ENCODE data around the gene ALG3.
"Not testable (repeated sequence)": the region's sequence is repeated elsewhere in the genome, so short reads cannot be mapped to it uniquely, and the experiment has no call there.

The ALG3 gene

DNA sequence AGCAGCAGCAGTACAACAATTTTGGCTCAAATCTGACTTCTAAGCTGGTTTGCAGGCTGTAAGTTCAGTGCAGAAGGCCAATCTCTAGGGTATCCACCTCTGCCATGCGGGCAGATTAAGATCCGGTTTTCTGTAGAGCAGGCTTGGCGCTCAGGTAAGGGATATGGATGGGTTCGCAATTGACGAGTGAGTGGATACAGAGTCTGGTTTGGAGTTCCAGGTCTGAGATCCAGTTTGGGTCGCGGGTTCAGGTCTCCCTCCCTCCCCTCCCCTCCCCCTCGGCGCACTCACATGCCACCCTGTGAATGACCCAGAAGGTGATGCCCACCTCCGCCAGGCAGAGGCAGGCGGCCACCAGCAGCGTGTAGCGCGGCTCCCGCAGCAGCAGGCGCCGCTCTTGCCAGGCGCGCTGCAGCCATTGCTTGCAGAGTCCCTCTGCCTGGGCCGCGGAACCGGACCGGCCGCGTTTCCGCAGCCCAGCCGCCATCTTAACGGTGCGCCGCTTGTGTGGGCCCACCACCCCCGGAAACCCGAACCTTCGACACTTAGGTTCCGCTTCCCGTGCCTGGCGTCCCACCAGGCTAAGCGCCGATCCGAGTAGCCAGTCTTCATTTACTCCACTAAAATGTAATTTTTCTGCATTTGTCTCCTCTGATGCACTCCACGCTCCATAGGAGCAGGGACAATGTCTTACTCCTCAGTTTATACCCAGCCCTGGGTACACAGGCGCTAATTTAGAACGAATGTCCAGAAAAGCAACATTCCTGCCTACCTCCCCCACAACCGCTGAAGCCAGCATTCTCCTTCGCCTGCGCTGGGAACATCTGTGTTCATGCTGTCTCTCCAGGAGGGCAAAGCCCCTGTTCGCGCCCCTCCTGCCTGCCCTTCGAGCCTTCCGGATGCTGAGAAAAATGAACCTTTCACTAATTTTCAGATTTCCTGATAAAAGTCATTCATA lies at the start of gene ALG3:
Gene ALG3 (minus strand): TSS at position 509 of the 958 bp plus-strand sequence. CDS start 22 bp downstream, at position 487.
- FAIRE-seq, result no peak

DNA sequence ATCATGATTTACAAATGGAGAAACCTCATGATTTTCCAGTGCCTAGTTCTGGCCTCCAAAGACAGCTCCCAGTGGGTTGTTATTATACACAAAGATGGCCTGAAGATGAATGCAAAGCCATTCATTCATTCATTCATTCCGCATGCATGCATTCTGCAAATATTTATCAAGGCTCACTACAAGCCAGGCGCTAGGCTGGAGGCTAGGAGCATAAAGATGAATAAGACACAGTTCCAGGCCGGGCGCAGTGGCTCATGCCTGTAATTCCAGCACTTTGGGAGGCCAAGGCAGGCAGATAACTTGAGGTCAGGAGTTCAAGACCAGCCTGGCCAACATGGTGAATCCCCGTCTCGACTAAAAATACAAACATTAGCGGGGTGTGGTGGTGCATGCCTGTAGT lies 47.9 kb upstream of the ALG3 start:
- no peak for FAIRE-seq

DNA sequence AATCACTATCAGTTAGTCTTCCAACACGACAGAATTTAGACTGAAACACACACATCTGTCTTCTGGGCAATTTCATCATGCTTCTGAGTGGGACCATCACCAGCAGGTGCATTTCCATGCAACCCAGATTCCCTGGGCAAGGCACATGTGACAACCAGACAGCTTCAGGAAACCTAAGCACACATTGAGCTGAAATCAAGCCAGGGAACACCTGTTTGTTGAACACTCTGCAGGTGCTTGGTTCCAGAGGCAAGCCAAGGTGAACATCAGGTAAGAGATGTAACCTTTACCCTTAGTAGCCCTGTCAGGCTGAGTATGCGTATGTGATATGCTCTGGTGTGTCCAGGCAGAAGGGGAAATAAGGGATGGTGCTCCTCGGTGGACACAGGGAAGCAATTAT lies 47.0 kb upstream of the ALG3 start:
- no peak for FAIRE-seq

DNA sequence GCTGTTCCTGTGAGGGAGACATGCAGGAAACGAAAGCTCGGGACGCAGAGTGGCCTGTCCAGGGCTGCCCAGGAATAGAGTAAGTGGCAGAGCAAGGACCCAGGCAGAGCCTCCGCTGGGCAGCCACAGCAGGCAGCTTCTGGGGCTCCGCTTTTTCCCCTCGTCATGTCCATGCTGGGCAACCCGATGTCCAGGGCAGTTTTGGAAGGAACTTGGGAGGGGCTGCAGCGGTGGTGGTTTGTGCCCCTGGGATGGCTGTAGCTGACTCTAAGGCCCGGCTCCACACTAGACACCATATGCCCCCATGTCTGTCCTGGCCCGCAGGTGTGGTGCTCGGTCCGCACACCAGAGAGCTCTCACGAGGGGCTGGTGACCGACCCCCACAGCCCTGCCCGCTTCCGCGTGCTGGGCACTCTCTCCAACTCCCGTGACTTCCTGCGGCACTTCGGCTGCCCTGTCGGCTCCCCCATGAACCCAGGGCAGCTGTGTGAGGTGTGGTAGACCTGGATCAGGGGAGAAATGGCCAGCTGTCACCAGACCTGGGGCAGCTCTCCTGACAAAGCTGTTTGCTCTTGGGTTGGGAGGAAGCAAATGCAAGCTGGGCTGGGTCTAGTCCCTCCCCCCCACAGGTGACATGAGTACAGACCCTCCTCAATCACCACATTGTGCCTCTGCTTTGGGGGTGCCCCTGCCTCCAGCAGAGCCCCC lies 43.1 kb upstream of the ALG3 start:
- FAIRE-seq, result no peak

DNA sequence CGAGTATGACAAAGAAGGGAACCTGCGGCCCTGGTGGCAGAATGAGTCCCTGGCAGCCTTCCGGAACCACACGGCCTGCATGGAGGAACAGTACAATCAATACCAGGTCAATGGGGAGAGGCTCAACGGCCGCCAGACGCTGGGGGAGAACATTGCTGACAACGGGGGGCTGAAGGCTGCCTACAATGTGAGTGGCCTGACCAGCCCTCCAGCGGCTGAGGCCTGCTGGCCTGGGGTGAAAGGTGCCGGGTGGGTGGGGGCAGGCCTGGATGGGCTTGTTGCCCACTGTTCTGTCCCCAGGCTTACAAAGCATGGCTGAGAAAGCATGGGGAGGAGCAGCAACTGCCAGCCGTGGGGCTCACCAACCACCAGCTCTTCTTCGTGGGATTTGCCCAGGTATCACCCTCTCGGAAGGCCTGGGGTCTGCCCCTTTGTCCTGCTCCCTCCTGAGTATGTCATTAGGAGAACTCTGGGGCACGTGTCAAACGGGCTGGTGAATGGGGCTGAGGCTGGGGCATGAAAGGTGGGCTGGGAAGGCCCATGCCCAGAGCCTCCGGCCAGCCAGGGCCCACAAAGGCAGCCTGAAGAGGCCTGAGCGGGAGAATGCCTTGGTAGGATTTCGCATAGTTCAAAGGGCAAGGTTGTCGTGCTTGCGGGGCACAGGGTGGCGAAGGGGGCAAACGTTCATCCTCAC lies 42.4 kb upstream of the ALG3 start:
- FAIRE-seq, result no peak

DNA sequence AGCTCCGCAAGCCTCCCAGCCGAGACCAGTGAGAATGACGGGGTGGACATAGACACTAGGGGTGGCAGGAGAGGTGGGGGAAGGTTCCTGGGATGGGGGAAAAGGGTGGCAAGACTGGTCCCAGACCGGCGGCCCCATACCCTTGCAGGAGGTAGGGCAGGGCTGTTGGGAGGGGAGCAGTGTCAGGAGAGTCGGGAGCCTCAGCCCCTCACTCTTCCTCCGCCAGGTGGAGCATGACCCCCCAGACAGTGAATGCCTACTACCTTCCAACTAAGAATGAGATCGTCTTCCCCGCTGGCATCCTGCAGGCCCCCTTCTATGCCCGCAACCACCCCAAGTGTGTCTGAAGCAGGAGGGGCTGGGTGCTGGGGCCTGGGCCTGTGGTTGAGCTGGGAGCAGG lies 41.6 kb upstream of the ALG3 start:
- FAIRE-seq, result no peak

DNA sequence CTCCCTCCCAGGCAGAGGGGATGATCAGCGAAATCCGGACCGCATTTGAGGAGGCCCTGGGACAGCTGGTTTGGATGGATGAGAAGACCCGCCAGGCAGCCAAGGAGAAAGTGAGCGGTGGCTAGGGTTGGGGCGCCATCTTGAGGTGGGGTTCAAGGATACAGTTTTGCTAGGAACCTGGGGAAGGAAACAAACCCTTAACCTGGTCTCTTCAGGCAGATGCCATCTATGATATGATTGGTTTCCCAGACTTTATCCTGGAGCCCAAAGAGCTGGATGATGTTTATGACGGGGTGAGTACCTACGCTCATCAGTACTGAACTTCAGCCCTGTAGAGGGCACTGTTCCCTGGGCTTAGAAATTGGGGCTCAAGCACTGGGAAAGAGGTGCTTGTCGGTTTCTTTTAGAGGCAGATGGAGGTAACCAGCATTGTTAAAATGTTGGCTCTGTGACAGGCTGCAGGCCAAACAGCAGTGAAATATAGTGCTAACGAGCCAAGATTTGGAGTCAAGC lies 40.7 kb upstream of the ALG3 start:
- FAIRE-seq, result no peak

DNA sequence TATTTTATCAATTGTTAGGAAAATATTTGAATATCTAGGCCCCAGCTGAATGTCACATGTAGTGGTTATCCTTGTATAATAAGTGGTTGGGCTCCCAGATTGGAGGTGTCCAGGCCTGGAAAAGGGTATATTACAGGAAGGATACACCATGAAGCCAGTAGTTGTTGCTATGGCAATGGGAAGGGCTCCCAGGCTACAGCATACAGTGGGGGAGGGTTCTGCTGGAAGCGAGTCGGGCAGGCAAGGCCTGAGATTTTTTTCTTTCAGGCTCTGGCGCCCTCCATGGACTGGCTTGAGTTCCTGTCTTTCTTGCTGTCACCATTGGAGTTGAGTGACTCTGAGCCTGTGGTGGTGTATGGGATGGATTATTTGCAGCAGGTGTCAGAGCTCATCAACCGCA lies 35.9 kb upstream of the ALG3 start:
- FAIRE-seq, result no peak

DNA sequence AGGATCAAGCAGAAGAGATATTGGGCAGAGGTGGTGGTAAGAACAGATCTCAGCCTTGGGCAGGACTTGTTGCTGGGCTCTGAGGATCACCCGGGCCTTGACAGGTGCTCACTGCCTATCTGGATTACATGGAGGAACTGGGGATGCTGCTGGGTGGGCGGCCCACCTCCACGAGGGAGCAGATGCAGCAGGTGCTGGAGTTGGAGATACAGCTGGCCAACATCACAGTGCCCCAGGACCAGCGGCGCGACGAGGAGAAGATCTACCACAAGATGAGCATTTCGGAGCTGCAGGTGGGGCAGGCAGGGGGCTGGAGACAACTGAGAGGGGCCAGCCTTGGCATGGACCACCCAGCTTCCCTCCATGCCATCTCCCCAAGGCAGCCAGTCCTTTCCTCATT lies 34.9 kb upstream of the ALG3 start:
- no peak for FAIRE-seq

DNA sequence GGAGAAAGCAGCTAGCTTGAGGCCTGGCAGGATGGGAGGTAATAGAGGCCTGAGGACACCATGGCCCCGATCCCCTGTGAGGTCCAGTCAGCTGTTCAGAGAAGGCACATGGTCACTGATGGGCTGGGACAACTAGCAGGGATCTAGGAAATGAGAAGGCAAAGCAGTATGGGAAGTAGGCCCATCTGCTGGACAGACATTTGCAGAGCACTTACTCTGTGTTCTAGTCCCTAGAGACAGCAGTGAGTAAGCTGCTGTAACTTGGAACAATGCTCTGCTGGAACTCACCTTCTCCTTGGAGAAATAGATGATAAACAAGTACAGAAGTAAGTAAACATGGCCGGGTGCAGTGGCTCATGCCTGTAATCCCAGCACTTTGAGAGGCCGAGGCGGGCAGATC lies 34.2 kb upstream of the ALG3 start:
- no peak for FAIRE-seq

DNA sequence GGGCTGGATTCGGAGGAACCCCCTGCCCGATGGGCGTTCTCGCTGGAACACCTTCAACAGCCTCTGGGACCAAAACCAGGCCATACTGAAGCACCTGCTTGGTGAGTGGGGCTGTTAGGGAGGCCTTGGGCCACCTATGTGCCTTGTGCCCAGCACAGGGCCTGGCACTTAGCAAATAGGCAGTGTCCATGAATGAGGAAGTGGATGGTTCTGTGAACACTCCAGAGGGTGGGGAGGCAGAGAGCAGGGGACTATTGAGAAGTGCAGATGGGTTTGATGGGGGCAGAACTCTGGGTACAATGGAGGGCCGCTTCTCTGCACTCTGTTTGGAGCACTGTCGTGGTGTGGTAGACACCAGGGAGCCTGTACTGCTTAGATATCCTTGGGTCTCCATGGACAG lies 28.6 kb upstream of the ALG3 start:
- no peak for FAIRE-seq

DNA sequence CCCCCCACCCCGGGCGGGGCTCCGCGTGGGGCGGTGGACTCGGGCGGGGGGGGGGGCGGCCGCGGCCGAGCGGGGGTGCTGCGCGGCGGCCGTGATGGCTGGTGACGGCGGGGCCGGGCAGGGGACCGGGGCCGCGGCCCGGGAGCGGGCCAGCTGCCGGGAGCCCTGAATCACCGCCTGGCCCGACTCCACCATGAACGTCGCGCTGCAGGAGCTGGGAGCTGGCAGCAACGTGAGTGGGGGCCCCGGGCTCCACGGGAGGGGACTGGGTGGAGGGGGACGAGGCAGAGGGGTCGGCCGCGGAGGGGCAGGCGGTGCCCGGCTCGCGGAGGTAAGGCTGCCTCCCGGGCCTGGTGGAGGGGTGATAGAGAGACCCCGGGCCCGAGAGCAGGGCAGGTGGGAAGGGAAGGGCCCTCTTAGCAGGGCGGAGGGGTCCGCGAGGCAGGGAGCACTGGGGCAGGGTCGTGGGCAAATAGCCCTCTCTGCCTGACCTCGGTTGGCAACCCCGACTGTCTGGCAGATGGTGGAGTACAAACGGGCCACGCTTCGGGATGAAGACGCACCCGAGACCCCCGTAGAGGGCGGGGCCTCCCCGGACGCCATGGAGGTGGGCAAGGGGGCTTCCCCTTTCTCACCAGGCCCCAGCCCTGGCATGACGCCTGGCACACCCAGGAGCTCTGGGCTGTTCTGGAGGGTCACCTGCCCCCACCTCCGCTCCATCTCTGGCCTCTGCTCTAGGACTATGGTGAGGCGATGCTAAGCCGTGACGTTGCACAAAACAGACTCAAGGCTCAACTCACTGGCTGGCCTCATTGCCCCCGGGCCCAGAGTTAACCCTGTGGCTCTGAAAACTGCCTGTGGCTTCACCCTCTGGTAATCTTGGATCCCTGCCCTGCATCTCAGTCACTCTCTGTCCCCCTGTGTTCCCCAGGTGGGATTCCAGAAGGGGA lies 27.5 kb upstream of the ALG3 start, which contains the start of gene ECE2:
Gene ECE2 (plus strand): TSS at position 62 of the 950 bp plus-strand sequence. CDS start 132 bp downstream, at position 194.
- FAIRE-seq, result no peak

DNA sequence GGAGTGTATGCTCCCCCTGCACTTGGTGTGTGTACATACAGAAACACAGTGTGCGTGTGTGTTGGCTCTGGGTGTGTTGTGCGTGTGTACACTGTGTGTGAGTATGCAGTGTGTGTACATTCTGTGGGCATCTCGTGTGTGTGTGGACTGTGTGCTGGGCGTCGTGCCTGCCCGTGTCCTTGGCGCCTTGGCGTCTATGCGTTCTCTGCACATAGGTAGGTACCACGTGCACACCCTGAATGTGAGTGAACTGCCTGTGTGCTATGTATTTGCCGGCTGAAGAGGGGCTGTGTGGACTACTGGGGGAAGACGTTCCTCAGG lies 26.6 kb upstream of the ALG3 start:
- FAIRE-seq, result no peak

DNA sequence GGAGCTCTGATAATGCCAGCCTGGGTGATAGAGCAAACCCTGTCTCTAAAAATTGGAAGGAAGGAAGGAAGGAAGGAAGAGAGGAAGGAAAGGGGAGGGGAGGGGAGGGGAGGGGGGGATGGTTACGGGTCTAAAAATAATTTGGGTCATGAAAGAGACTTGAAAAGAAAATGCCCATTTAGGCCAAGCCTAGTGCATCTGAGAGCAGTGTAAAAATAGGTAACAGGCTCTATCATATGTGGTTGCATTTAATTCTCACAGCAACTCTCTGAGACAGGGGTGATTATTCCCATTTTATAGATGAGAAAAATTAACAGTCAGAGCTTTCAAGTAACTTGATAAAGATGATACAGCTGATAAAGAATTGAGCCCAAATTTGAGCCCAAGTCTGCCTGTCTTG lies 23.5 kb upstream of the ALG3 start:
- no peak for FAIRE-seq

DNA sequence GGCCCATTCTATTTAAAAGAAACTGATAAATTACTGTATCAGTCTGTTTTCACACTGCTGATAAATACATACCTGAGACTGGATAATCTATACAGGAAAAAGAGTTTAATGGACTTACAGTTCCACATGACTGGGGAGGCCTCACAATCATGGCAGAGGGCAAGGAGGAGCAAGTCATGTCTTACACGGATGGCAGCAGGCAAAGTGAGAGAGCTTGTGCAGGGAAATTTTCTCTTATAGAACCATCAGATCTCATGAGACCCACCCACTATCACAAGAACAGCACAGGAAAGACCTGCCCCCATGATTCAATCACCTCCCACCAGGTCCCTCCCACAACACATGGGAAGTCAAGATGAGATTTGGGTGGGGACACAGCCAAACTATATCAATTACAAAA lies 18.5 kb upstream of the ALG3 start:
- FAIRE-seq, result not testable (repeated sequence)

DNA sequence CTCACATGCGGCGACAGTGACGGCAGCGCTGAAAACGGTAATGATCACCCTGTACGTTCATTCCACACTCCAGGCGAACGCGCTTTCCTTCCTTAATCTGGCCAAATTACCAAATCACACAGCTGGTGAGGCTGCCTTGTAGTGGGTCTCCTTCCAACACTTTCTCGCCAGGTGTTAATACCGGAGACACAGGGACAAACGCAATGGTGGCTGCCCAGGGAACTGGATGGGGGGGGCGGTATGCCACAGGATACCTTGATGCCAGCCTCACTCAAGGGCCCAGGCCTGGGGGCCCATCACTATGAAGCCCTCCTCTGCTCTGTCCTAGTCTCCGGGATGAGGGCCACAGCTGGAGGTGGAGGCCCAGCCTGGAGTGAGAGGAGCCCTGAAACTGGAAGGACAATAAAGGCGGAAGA lies 14.0 kb upstream of the ALG3 start:
- FAIRE-seq, result no peak

DNA sequence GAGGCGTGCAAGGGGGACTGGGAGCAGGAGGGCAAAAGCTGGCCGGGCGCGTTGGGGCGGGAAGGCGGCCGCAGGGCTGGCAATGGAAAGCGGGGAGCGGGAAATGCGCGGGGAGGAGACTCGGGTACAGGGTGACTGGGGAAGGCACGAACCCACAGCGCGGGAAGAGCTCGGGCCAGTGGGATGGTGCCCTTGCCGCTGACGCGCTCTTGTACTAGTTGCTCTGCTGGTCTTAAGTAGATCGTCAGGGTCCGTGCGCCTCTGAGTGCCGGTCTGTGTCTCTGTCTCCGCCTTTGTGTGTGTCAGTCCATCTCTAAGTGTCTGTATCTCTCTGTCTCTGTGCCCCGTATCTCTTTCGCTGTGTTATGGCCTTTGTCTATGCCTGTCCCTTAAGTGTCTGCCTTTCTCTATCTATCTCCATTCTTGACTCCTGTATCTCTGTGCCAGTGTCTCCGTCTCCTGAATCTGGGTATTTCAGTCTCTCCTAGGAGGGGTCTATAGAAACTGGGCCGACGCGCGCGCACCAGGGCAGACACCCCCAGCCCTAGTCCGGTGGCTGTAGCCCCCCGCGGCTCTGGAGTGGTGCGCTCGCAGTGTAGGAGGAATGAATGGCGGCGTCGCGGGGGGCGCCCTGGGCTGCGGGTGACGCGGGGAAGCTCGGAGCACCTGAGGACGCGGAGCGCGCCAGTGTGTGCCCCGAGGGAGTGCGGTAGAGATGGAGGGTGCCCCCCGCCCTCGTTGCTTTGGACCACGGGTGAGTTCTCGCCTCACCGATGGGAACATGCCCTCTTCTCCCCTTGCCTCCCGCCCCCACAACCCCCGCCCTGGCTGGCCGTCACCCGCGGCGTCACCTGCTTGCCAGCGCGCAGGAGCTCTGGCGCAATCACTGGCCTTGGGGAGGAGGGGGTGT lies 13.3 kb upstream of the ALG3 start:
- FAIRE-seq, result no peak

DNA sequence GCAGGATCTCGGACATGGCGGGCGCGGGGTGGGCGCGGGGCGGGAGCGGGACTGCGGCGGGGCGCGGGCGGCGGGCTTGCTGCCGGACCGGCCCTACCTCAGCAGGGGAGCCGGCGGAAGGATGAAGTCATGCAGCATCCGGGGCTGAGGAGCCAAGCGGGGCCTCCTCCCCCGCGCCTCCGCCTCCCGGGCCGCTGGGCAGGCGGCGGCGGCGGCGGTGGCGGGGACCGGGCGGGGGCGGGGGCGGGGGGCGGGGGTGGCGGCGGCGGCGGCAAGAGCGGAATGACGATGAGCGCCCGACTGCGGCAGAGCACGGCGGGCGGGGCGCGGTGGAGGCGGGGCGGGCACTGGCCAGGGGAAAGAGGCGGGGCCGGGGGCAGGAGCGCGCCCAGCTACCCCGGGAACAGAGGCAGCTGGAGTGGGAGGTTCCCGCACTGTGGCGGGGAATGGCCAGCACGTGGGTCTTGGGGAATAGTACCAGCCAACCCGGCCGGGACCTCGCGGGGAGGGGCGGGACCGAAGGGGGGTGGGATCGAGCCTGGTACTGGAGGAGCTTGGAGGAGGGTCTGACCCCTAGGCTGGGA lies 12.6 kb upstream of the ALG3 start, which contains the start of gene CAMK2N2:
Gene CAMK2N2 (minus strand): TSS at position 284 of the 584 bp plus-strand sequence. CDS start 268 bp downstream, at position 16.
- FAIRE-seq, result no peak

DNA sequence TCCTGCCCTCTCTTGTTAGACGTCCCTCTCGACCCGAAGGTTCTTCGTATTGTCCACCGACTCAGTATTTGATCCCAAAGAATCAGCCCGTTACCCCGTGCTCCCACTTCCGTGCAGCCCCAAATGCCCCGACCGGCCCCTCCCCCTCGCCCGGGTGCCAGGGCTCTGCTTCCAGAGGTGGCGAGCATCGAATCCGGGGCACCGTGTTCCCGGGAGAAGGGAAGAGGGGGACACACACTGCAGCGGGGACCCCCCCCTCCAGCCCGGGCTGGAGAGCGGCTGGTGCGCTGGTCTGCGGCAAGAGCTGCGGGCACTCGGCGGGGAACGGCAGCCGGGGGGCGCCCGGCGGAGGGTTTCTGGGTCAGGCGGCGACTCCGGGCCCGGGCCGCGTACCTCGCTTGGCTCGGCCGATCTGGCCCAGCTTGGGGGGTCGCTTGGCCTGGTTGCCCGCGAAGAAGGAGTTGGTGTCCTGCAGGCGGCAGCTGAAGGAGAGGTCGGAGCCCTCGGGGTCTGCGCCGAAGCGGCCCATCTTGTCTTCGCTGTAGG lies 12.0 kb upstream of the ALG3 start:
- FAIRE-seq, result no peak
